ENCODE results near the gene PKIB.

DNA sequence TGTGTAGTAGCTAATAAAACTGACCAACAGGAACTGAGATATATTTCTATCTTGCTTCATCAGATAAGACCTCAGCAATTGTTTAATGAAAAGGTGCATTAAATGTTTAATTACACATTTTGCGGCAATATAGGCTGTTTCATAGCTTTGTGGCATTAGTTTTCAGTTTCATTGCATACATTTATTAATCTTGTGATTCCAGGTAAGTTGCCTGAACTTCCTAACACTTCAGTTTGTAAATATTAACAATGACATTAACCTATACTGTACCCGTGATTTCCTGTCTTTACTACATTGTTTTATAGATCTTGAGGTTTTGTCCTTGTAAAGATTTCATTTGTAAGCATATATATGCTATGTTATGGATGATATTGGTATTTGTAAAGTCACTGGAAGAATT is 66.5 kb downstream of the PKIB start:
- TF ChIP-seq, protein P1, sequence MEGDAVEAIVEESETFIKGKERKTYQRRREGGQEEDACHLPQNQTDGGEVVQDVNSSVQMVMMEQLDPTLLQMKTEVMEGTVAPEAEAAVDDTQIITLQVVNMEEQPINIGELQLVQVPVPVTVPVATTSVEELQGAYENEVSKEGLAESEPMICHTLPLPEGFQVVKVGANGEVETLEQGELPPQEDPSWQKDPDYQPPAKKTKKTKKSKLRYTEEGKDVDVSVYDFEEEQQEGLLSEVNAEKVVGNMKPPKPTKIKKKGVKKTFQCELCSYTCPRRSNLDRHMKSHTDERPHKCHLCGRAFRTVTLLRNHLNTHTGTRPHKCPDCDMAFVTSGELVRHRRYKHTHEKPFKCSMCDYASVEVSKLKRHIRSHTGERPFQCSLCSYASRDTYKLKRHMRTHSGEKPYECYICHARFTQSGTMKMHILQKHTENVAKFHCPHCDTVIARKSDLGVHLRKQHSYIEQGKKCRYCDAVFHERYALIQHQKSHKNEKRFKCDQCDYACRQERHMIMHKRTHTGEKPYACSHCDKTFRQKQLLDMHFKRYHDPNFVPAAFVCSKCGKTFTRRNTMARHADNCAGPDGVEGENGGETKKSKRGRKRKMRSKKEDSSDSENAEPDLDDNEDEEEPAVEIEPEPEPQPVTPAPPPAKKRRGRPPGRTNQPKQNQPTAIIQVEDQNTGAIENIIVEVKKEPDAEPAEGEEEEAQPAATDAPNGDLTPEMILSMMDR (optimal IDR thresholded peaks at IDR 0.05 in 1 of 3, IDR thresholded peaks at IDR 0.05 in 1 of 3, conservative IDR thresholded peaks at IDR 0.05 in 1 of 3; ENCODE audit: extremely low read depth in 1 of 3, insufficient read depth in 2 of 3, low read length in 3 of 3) = no peak
- TF ChIP-seq EZH2 (IDR thresholded peaks at IDR 0.05; ENCODE audit: low read length) = no peak
